HG03442 (cell line): ENCODE results near the gene KIF27.
"Not testable (repeated sequence)": the region's sequence is repeated elsewhere in the genome, so short reads cannot be mapped to it uniquely, and the experiment has no call there.

Source experiments
- ATAC-seq: cut with Tn5 transposase; IDR thresholded peaks from one replicate; pipeline ENCODE4 v1.9.1; 2021; ENCODE audit warnings: mild to moderate bottlenecking, moderate library complexity; ENCODE audit not compliant: unreplicated experiment

The KIF27 gene

GRCh38 chr9:83815120-83815519 lies 106.1 kb downstream of the KIF27 start:
- ATAC-seq = not testable (repeated sequence)

- ATAC-seq = not testable (repeated sequence)
Measured at GRCh38 chr9:83809213-83809612, 112.0 kb downstream of the KIF27 start.

- not testable (repeated sequence) for ATAC-seq
Measured at GRCh38 chr9:83804454-83804853, 116.8 kb downstream of the KIF27 start.

- not testable (repeated sequence) for ATAC-seq
Measured at GRCh38 chr9:83803941-83804340, 117.3 kb downstream of the KIF27 start.

- no peak for ATAC-seq
Measured at GRCh38 chr9:83800236-83801033, 120.8 kb downstream of the KIF27 start.

- ATAC-seq = no peak
Measured at GRCh38 chr9:83794051-83794450, 127.2 kb downstream of the KIF27 start.

- no peak for ATAC-seq
Measured at GRCh38 chr9:83792746-83793145, 128.5 kb downstream of the KIF27 start.
